Measurements from ENCODE around the gene GTF3C4.

Gene GTF3C4

GRCh38 chr9:132740526-132741309, 70.5 kb downstream of the GTF3C4 start:
- H3K27me3 Mint-ChIP-seq = peaks cover 35% of the 10 kb centered on the region
- H3K4me1 Mint-ChIP-seq (ENCODE audit: low read depth) = no peaks in the 10 kb centered on the region
- H3K4me3 Mint-ChIP-seq = no peak overlapping the region
- intact Hi-C loops (cut with micrococcal nuclease) = no loop called here
- no peaks in the 10 kb centered on the region for H3K36me3 Mint-ChIP-seq (ENCODE audit: low read depth)
- H3K9me3 Mint-ChIP-seq = no peaks in the 10 kb centered on the region
- H3K27ac Mint-ChIP-seq = no peak overlapping the region

- Mint-ChIP-seq H3K4me1 (ENCODE audit: low read depth) (no peaks in the 10 kb centered on the region), H3K27me3 (peaks cover 42% of the 10 kb centered on the region), H3K27ac (no peak overlapping the region), H3K36me3 (ENCODE audit: low read depth) (no peaks in the 10 kb centered on the region), H3K9me3 (no peaks in the 10 kb centered on the region), H3K4me3 (no peak overlapping the region)
- intact Hi-C loops (cut with micrococcal nuclease) = no loop called here
Measured at GRCh38 chr9:132742821-132743311, 72.6 kb downstream of the GTF3C4 start.

- H3K4me1 Mint-ChIP-seq (ENCODE audit: low read depth) = no peaks in the 10 kb centered on the region
Measured at GRCh38 chr9:132743931-132744479, 73.7 kb downstream of the GTF3C4 start.

More at GRCh38 chr9:132743931-132744479, 73.7 kb downstream of the GTF3C4 start:
- Mint-ChIP-seq H3K9me3 (no peaks in the 10 kb centered on the region), H3K36me3 (ENCODE audit: low read depth) (no peaks in the 10 kb centered on the region), H3K27ac (no peak overlapping the region), H3K4me3 (no peak overlapping the region), H3K27me3 (peaks cover 42% of the 10 kb centered on the region)
- intact Hi-C loops (cut with micrococcal nuclease) = no loop called here

Data from dendritic cell treated with granulocyte-macrophage colony-stimulating factor and Interleukin-4, amounts not matched to agents 40 ng/mL and 50 ng/mL, for 4 days (primary cell).